NK-92 treated with Interleukin-12 subunit alpha and Interleukin-12 subunit beta, amount 100 ng/mL, for 24 hours (cell line): ENCODE data around the gene MED16.
"Not testable (repeated sequence)": the region's sequence is repeated elsewhere in the genome, so short reads cannot be mapped to it uniquely, and the experiment has no call there.

Source experiments
- DNase-seq: peaks from one replicate; lab custom pipeline; 2025; lab: John Stamatoyannopoulos, UW

Gene MED16

GRCh38 chr19:887599-887998 is 5.4 kb downstream of the MED16 start:
- no peak for DNase-seq

- DNase-seq: no peak
These were observed 5.9 kb downstream of the MED16 start for GRCh38 chr19:887072-887471.

- no peak for DNase-seq
These were observed 7.3 kb downstream of the MED16 start for GRCh38 chr19:885536-886224.

GRCh38 chr19:884420-885211 is 8.4 kb downstream of the MED16 start:
- DNase-seq: no peak

GRCh38 chr19:883661-884211 is 9.3 kb downstream of the MED16 start:
- no peak for DNase-seq

- no peak for DNase-seq
These were observed 10.0 kb downstream of the MED16 start for GRCh38 chr19:882871-883497.

GRCh38 chr19:881385-882071 is 11.5 kb downstream of the MED16 start:
- DNase-seq: no peak

- no peak for DNase-seq
These were observed 13.1 kb downstream of the MED16 start for GRCh38 chr19:879711-880438.

- not testable (repeated sequence) for DNase-seq
These were observed 14.0 kb downstream of the MED16 start for GRCh38 chr19:878751-879561.

- DNase-seq: not testable (repeated sequence)
These were observed 14.9 kb downstream of the MED16 start for GRCh38 chr19:877992-878660.

GRCh38 chr19:876780-877314 is 16.1 kb downstream of the MED16 start:
- DNase-seq: no peak

- DNase-seq: no peak
These were observed 16.9 kb downstream of the MED16 start for GRCh38 chr19:876089-876488.

- no peak for DNase-seq
These were observed 17.6 kb downstream of the MED16 start for GRCh38 chr19:875265-875879.

- no peak for DNase-seq
These were observed 19.4 kb downstream of the MED16 start for GRCh38 chr19:873561-874041.

GRCh38 chr19:873084-873483 is 19.9 kb downstream of the MED16 start:
- DNase-seq: peak; percentile 34

GRCh38 chr19:872266-872951 is 20.6 kb downstream of the MED16 start:
- no peak for DNase-seq

GRCh38 chr19:871446-872265 is 21.3 kb downstream of the MED16 start:
- no peak for DNase-seq

- DNase-seq: no peak
These were observed 22.0 kb downstream of the MED16 start for GRCh38 chr19:870963-871401.
